H9 (cell line): ENCODE measurements around the gene OCSTAMP. TPM values are rescaled to one million over a fixed set of nuclear protein-coding genes. Genes with fewer than 3 reads are reported as not detected.

Experiments
- DNase-seq: peaks from one replicate; pipeline ENCODE4 v3.0.0-alpha.2; 2017
- H2AFZ ChIP-seq: one replicate; pipeline ENCODE4 v1.6.1; 2013; ENCODE audit warnings: mild to moderate bottlenecking, low read length, control low read depth, moderate library complexity
- H2AK5ac ChIP-seq: 2 replicates; pipeline ENCODE4 v1.6.1; 2013; ENCODE audit warnings: low read length, control low read depth, mixed read lengths; ENCODE audit not compliant: insufficient read length
- H2BK120ac ChIP-seq: one replicate; pipeline ENCODE4 v1.6.1; 2013; ENCODE audit warnings: low read depth, mild to moderate bottlenecking, low read length, control low read depth, inconsistent platforms; ENCODE audit not compliant: poor library complexity, severe bottlenecking
- H2BK12ac ChIP-seq: 2 replicates; pipeline ENCODE4 v1.6.1; 2013; ENCODE audit warnings: low read length, control low read depth, mixed read lengths, low read depth; ENCODE audit not compliant: insufficient read length
- H2BK15ac ChIP-seq: 2 replicates; pipeline ENCODE4 v1.6.1; 2013; ENCODE audit warnings: low read depth, low read length, control low read depth
- H2BK20ac ChIP-seq: one replicate; pipeline ENCODE4 v1.6.1; 2013; ENCODE audit warnings: low read depth, mild to moderate bottlenecking, low read length, control low read depth, inconsistent platforms; ENCODE audit not compliant: poor library complexity, severe bottlenecking
- H2BK5ac ChIP-seq: 2 replicates; pipeline ENCODE4 v1.6.1; 2013; ENCODE audit warnings: low read length, control low read depth, mixed read lengths; ENCODE audit not compliant: insufficient read length
- H3K14ac ChIP-seq: 2 replicates; pipeline ENCODE4 v1.6.1; 2013; ENCODE audit warnings: low read length, control low read depth; ENCODE audit not compliant: insufficient read depth
- H3K18ac ChIP-seq: 2 replicates; pipeline ENCODE4 v1.6.1; 2013; ENCODE audit warnings: low read depth, mild to moderate bottlenecking, mixed read lengths, low read length, control low read depth; ENCODE audit not compliant: insufficient read length
- H3K23ac ChIP-seq: 2 replicates; pipeline ENCODE4 v1.6.1; 2013; ENCODE audit warnings: low read length, control low read depth, mixed read lengths, low read depth; ENCODE audit not compliant: insufficient read length
- H3K23me2 ChIP-seq: 2 replicates; pipeline ENCODE4 v1.6.1; 2013; ENCODE audit warnings: low read depth, mild to moderate bottlenecking, mixed read lengths, low read length, control low read depth; ENCODE audit not compliant: insufficient read length, poor library complexity, severe bottlenecking
- H3K27ac ChIP-seq: 2 replicates; pipeline ENCODE4 v1.5.1; 2013; ENCODE audit warnings: low read length, control low read depth, mixed read lengths, low read depth; ENCODE audit not compliant: insufficient read length
- H3K27me3 ChIP-seq: 2 replicates; pipeline ENCODE4 v1.6.1; 2013; ENCODE audit warnings: low read length, control low read depth, inconsistent platforms; ENCODE audit not compliant: insufficient read depth
- H3K4ac ChIP-seq: 2 replicates; pipeline ENCODE4 v1.6.1; 2013; ENCODE audit warnings: low read depth, mild to moderate bottlenecking, control low read depth, inconsistent platforms, low read length, moderate library complexity
- H3K4me1 ChIP-seq: 2 replicates; pipeline ENCODE4 v1.6.1; 2013; ENCODE audit warnings: low read length, control low read depth, inconsistent platforms; ENCODE audit not compliant: insufficient read depth
- H3K4me2 ChIP-seq: 2 replicates; pipeline ENCODE4 v1.6.1; 2013; ENCODE audit warnings: low read length, control low read depth, mixed read lengths; ENCODE audit not compliant: insufficient read length, insufficient read depth
- H3K56ac ChIP-seq: 2 replicates; pipeline ENCODE4 v1.6.1; 2013; ENCODE audit warnings: low read depth, mild to moderate bottlenecking, mixed read lengths, low read length, control low read depth; ENCODE audit not compliant: insufficient read length
- H3K79me1 ChIP-seq: 2 replicates; pipeline ENCODE4 v1.6.1; 2013; ENCODE audit warnings: low read depth, mild to moderate bottlenecking, moderate library complexity, low read length, control low read depth, inconsistent platforms; ENCODE audit not compliant: insufficient read depth, poor library complexity, severe bottlenecking
- H3K79me2 ChIP-seq: 2 replicates; pipeline ENCODE4 v1.6.1; 2013; ENCODE audit warnings: low read length, control low read depth, inconsistent platforms; ENCODE audit not compliant: insufficient read depth
- H3K9ac ChIP-seq: 2 replicates; pipeline ENCODE4 v1.6.1; 2013; ENCODE audit warnings: low read length, control low read depth, mixed read lengths; ENCODE audit not compliant: insufficient read length; ENCODE audit errors: extremely low read depth
- H3K9me3 ChIP-seq: one replicate; pipeline ENCODE4 v1.6.1; 2013; ENCODE audit warnings: low read depth, low read length, inconsistent platforms; ENCODE audit not compliant: control insufficient read depth
- H3T11ph ChIP-seq: one replicate; pipeline ENCODE4 v1.6.1; 2013; ENCODE audit warnings: mild to moderate bottlenecking, low read length, control low read depth, inconsistent platforms
- H4K20me1 ChIP-seq: one replicate; pipeline ENCODE4 v1.6.1; 2013; ENCODE audit not compliant: control insufficient read depth, insufficient read length, insufficient read depth
- H4K5ac ChIP-seq: 2 replicates; pipeline ENCODE4 v1.6.1; 2013; ENCODE audit warnings: low read depth, mild to moderate bottlenecking, mixed read lengths, low read length, control low read depth; ENCODE audit not compliant: insufficient read length
- H4K8ac ChIP-seq: replicated peaks from 2 replicates; pipeline ENCODE4 v1.6.1; 2013; ENCODE audit warnings: low read length, control low read depth, mixed read lengths, low read depth; ENCODE audit not compliant: insufficient read length
- H4K91ac ChIP-seq: 2 replicates; pipeline ENCODE4 v1.6.1; 2013; ENCODE audit warnings: low read depth, mild to moderate bottlenecking, moderate library complexity, mixed read lengths, low read length, control low read depth; ENCODE audit not compliant: insufficient read length
- H3K27ac Mint-ChIP-seq, 3 experiments: 2 replicates in 2 of 3; 3 replicates in 1 of 3; pipeline ENCODE4 v1.8.0; 2020 to 2021; ENCODE audit warnings: mixed read lengths in 3 of 3, mild to moderate bottlenecking in 1 of 3, moderate library complexity in 1 of 3
- H3K27me3 Mint-ChIP-seq: 2 replicates; pipeline ENCODE4 v1.8.0; 2021; ENCODE audit warnings: low read depth, mild to moderate bottlenecking, moderate library complexity, mixed read lengths
- H3K36me3 Mint-ChIP-seq, 3 experiments: 2 replicates in 2 of 3; 3 replicates in 1 of 3; pipeline ENCODE4 v1.8.0; 2020 to 2021; ENCODE audit warnings: low read depth in 3 of 3, mixed read lengths in 3 of 3; ENCODE audit not compliant: insufficient read depth in 1 of 3
- H3K4me1 Mint-ChIP-seq, 2 experiments: 2 replicates each; pipeline ENCODE4 v1.8.0; 2020; ENCODE audit warnings: mixed read lengths in 2 of 2
- H3K4me3 Mint-ChIP-seq, 2 experiments: 2 replicates in 1 of 2; 3 replicates in 1 of 2; pipeline ENCODE4 v1.8.0; 2020 to 2021; ENCODE audit warnings: mild to moderate bottlenecking in 2 of 2, mixed read lengths in 2 of 2, moderate library complexity in 1 of 2
- H3K9me3 Mint-ChIP-seq, 2 experiments: 2 replicates in 1 of 2; 3 replicates in 1 of 2; pipeline ENCODE4 v1.8.0; 2020; ENCODE audit warnings: mild to moderate bottlenecking in 2 of 2, mixed read lengths in 2 of 2, moderate library complexity in 1 of 2
- WGBS: extraction: QIAGEN DNeasy Blood & Tissue Kit; methylation state at CpG from one replicate; pipeline ENCODE4 v1.1.7; 2013; ENCODE audit warnings: missing lambda C conversion rate, low lambda C conversion rate, mixed read lengths; ENCODE audit not compliant: insufficient read length; ENCODE audit errors: extremely low coverage; 5-methylcytosine and 5-hydroxymethylcytosine counted together
- total RNA-seq: library from RNA; stranded (reverse); gene quantifications from 2 replicates; pipeline ENCODE4 v1.2.1, GENCODE V29; 2021
- TF ChIP-seq, protein P1 (sequence below): fragments of 200-600 bp; sonication (generic); conservative IDR thresholded peaks from 3 replicates; pipeline ENCODE4 v1.8.0; 2021; ENCODE audit warnings: antibody characterized with exemption, mild to moderate bottlenecking

The OCSTAMP gene
- total RNA-seq, 1 experiment from 2014 or later: not detected

DNA sequence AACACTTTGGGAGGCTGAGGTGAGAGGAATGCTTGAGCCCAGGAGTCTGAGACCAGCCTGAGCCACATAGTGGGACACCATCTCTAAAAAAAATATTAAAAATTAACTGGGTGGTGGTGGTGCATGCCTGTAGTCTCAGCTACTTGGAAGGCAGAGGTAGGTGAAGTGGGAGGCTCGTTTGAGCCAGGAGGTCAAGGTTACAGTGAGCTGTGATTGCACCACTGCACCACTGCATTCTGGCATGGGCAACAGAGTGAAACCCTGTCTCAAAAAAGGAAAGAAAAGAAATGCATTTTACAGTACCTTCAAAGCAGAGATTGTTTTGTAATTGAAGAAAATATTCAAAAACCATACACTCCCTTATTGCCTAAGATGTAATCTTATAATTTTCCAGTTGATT lies 6.5 kb downstream of the OCSTAMP start:
- Mint-ChIP-seq H3K4me1 (peaks cover 7% of the 10 kb centered on the region in 2 experiments), H3K4me3 (no peak overlapping the region), H3K36me3 (no peaks in the 10 kb centered on the region), H3K27ac (no peak overlapping the region), H3K27me3 (no peaks in the 10 kb centered on the region), H3K9me3 (no peaks in the 10 kb centered on the region)
- H3K4me2 ChIP-seq: no peak overlapping the region
- H3K27ac ChIP-seq: no peak overlapping the region
- TF ChIP-seq, protein P1, sequence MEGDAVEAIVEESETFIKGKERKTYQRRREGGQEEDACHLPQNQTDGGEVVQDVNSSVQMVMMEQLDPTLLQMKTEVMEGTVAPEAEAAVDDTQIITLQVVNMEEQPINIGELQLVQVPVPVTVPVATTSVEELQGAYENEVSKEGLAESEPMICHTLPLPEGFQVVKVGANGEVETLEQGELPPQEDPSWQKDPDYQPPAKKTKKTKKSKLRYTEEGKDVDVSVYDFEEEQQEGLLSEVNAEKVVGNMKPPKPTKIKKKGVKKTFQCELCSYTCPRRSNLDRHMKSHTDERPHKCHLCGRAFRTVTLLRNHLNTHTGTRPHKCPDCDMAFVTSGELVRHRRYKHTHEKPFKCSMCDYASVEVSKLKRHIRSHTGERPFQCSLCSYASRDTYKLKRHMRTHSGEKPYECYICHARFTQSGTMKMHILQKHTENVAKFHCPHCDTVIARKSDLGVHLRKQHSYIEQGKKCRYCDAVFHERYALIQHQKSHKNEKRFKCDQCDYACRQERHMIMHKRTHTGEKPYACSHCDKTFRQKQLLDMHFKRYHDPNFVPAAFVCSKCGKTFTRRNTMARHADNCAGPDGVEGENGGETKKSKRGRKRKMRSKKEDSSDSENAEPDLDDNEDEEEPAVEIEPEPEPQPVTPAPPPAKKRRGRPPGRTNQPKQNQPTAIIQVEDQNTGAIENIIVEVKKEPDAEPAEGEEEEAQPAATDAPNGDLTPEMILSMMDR: no peak
- H3K14ac ChIP-seq: no peak overlapping the region
- no peak overlapping the region for H2BK15ac ChIP-seq
- H2BK5ac ChIP-seq: no peak overlapping the region
- no peak overlapping the region for H4K91ac ChIP-seq
- no peak overlapping the region for H3K23ac ChIP-seq
- no peaks in the 10 kb centered on the region for H4K20me1 ChIP-seq
- no peak overlapping the region for H3K18ac ChIP-seq
- no peak overlapping the region for H3K4ac ChIP-seq
- no peaks in the 10 kb centered on the region for H3K27me3 ChIP-seq
- no peak overlapping the region for H4K8ac ChIP-seq
- no peak overlapping the region for H3K9ac ChIP-seq
- no peaks in the 10 kb centered on the region for H3K23me2 ChIP-seq
- no peak for DNase-seq
- H4K5ac ChIP-seq: no peak overlapping the region
- no peak overlapping the region for H3T11ph ChIP-seq
- no peaks in the 10 kb centered on the region for H3K9me3 ChIP-seq
- H2BK20ac ChIP-seq: no peak overlapping the region
- no peaks in the 10 kb centered on the region for H3K79me1 ChIP-seq
- H3K79me2 ChIP-seq: no peaks in the 10 kb centered on the region
- no peak overlapping the region for H2AFZ ChIP-seq
- no peak overlapping the region for H3K56ac ChIP-seq
- H3K4me1 ChIP-seq: peaks cover 1% of the 10 kb centered on the region; the same call in 1 of the 2 replicates
- H2BK120ac ChIP-seq: no peak overlapping the region
- no peak overlapping the region for H2BK12ac ChIP-seq
- H2AK5ac ChIP-seq: no peak overlapping the region
- WGBS: no CpG with 5 or more reads among the region's 1 CpG
